ENCODE measurements around the gene CDK19.
"Not testable (repeated sequence)": the region's sequence is repeated elsewhere in the genome, so short reads cannot be mapped to it uniquely, and the experiment has no call there.

CDK19 gene

GRCh38 chr6:110813338-110814101 is 1.7 kb downstream of the CDK19 start:
- DNase-seq (ENCODE audit: low read depth, low spot score) = no peak

- no peak for DNase-seq (ENCODE audit: low read depth, low spot score)
Observed at GRCh38 chr6:110812719-110813118, 2.5 kb downstream of the CDK19 start.

GRCh38 chr6:110810896-110811586 is 4.2 kb downstream of the CDK19 start:
- DNase-seq (ENCODE audit: low read depth, low spot score) = no peak

GRCh38 chr6:110809792-110810191 is 5.5 kb downstream of the CDK19 start:
- no peak for DNase-seq (ENCODE audit: low read depth, low spot score)

GRCh38 chr6:110802175-110802574 is 13.1 kb downstream of the CDK19 start:
- DNase-seq (ENCODE audit: low read depth, low spot score) = not testable (repeated sequence)

GRCh38 chr6:110800839-110801196 is 14.5 kb downstream of the CDK19 start:
- DNase-seq (ENCODE audit: low read depth, low spot score) = no peak

- DNase-seq (ENCODE audit: low read depth, low spot score) = no peak
Observed at GRCh38 chr6:110800196-110800838, 15.0 kb downstream of the CDK19 start.

GRCh38 chr6:110799655-110800054 is 15.6 kb downstream of the CDK19 start:
- DNase-seq (ENCODE audit: low read depth, low spot score) = no peak

- no peak for DNase-seq (ENCODE audit: low read depth, low spot score)
Observed at GRCh38 chr6:110799189-110799588, 16.1 kb downstream of the CDK19 start.

GRCh38 chr6:110795271-110795670 is 20.0 kb downstream of the CDK19 start:
- DNase-seq (ENCODE audit: low read depth, low spot score) = no peak

- no peak for DNase-seq (ENCODE audit: low read depth, low spot score)
Observed at GRCh38 chr6:110786696-110787095, 28.6 kb downstream of the CDK19 start.

- DNase-seq (ENCODE audit: low read depth, low spot score) = no peak
Observed at GRCh38 chr6:110786271-110786670, 29.0 kb downstream of the CDK19 start.

- DNase-seq (ENCODE audit: low read depth, low spot score) = no peak
Observed at GRCh38 chr6:110784610-110784979, 30.7 kb downstream of the CDK19 start.

GRCh38 chr6:110781522-110782214 is 33.6 kb downstream of the CDK19 start:
- no peak for DNase-seq (ENCODE audit: low read depth, low spot score)

GRCh38 chr6:110778333-110778732 is 36.9 kb downstream of the CDK19 start:
- no peak for DNase-seq (ENCODE audit: low read depth, low spot score)

GRCh38 chr6:110777636-110778035 is 37.6 kb downstream of the CDK19 start:
- no peak for DNase-seq (ENCODE audit: low read depth, low spot score)

GRCh38 chr6:110776413-110776812 is 38.9 kb downstream of the CDK19 start:
- DNase-seq (ENCODE audit: low read depth, low spot score) = no peak

GRCh38 chr6:110769923-110770322 is 45.3 kb downstream of the CDK19 start:
- no peak for DNase-seq (ENCODE audit: low read depth, low spot score)

- DNase-seq (ENCODE audit: low read depth, low spot score) = no peak
Observed at GRCh38 chr6:110768057-110768456, 47.2 kb downstream of the CDK19 start.

GRCh38 chr6:110761371-110761770 is 53.9 kb downstream of the CDK19 start:
- DNase-seq (ENCODE audit: low read depth, low spot score) = no peak

GRCh38 chr6:110760589-110760988 is 54.7 kb downstream of the CDK19 start:
- no peak for DNase-seq (ENCODE audit: low read depth, low spot score)

- DNase-seq (ENCODE audit: low read depth, low spot score) = not testable (repeated sequence)
Observed at GRCh38 chr6:110760098-110760497, 55.2 kb downstream of the CDK19 start.

Measured in activated naive CD8-positive, alpha-beta T cell treated with anti-CD3 and anti-CD28 coated beads, Interleukin-2, amount 50 U/mL, for 16 hours (primary cell).